ENCODE measurements around the gene CD109.
A peak's percentile ranks its signal among the peaks of the same experiment; 100 is the strongest.

Gene CD109

DNA sequence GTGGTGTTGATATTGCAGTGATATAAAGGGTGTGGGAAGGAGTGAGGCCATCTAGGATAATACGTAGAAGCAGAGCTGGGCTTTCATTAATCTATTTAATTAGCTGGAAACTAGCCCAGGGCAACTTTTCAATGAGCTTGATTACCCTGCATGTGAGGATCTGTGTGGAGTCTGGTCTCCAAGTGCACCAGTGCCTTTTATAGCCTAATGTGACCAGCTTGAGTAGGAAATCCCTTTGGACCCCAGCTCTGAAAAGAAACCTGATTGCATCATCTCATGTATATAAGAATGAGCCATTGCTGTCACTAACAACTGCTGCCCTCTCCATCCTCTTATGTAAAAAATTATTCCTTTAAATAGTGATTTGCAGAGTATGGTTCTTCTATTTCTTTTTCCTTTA lies 72.6 kb downstream of the CD109 start:
- Mint-ChIP-seq H3K27ac (no peak overlapping the region), H3K27me3 (peaks cover 5% of the 10 kb centered on the region), H3K9me3 (no peaks in the 10 kb centered on the region), H3K4me1 (no peaks in the 10 kb centered on the region), H3K4me3 (no peak overlapping the region), H3K36me3 (ENCODE audit: low read depth) (peaks cover 23% of the 10 kb centered on the region)
- no peak for DNase-seq
- ATAC-seq, result no peak

DNA sequence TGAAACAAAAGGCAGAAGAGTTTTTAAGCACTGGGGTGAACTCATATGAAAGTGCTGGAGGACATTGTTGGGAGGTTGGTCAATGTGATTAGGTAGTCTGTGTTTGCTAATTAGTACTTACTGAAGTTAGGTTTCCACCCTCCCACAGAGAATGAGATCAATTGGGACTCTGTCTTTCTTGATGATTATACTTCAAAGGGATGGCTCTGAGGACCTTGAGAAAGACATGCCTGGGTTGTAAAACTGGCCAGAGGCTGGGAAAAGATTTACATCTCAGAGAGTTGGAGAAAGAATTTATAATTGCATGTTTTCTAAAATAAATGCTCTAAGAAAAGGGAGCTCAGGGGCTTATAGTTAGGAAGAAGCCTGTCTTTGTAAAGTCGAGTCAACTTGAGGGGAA lies 74.0 kb downstream of the CD109 start:
- Mint-ChIP-seq H3K36me3 (ENCODE audit: low read depth) (peaks cover 16% of the 10 kb centered on the region), H3K27ac (no peak overlapping the region), H3K4me1 (no peaks in the 10 kb centered on the region), H3K4me3 (no peak overlapping the region), H3K27me3 (peaks cover 1% of the 10 kb centered on the region), H3K9me3 (no peaks in the 10 kb centered on the region)
- DNase-seq (no peak), ATAC-seq (no peak)

DNA sequence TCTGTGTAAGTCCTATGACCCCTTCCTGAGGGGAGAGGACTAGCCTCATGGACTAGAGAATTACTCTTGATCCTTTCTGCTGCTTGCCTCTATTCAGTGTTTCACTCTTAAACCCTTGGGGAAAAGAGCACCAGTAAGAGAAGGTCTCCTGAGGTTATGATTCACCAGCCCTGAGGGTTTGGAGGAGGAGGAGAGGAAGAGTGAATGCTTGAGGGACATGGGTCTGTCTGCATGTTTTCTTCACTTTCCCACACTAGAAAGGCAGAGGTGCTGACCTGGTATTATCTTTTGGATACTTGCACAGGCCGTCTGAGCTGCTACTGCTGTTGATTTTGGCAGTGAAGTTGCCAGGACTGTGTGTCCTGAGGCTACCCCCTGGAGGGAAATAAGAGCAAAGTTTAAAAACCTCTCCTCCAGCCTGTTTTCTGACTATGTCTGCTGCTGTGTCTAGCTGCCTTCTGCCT lies 78.3 kb downstream of the CD109 start:
- Mint-ChIP-seq H3K36me3 (ENCODE audit: low read depth) (peaks cover 6% of the 10 kb centered on the region), H3K9me3 (no peaks in the 10 kb centered on the region), H3K27ac (no peak overlapping the region), H3K27me3 (no peaks in the 10 kb centered on the region), H3K4me3 (no peak overlapping the region), H3K4me1 (no peaks in the 10 kb centered on the region)
- DNase-seq (no peak), ATAC-seq (peak; percentile 59)

DNA sequence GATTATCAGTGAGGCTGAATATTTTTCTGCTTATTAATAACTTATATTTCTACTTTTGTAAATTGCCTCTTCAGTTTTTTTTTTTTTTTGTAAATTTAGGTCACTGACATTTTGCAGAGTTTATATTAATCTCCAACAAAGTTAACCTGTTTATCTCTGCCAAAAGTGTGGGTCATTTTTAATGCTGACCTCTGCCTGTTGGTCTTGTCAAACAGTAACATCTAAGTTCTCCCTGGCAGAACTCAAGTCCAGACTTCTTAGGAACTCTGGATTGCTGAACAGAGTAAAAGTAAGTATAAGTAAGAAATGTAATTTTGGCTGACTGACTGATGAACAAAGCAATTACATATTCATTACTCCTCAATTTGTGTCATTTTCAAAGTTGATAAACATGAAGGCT lies 83.9 kb downstream of the CD109 start:
- DNase-seq (no peak), ATAC-seq (no peak)
- Mint-ChIP-seq H3K27ac (no peak overlapping the region), H3K4me3 (no peak overlapping the region), H3K27me3 (peaks cover 7% of the 10 kb centered on the region), H3K9me3 (no peaks in the 10 kb centered on the region), H3K36me3 (ENCODE audit: low read depth) (peaks cover 9% of the 10 kb centered on the region), H3K4me1 (no peaks in the 10 kb centered on the region)

DNA sequence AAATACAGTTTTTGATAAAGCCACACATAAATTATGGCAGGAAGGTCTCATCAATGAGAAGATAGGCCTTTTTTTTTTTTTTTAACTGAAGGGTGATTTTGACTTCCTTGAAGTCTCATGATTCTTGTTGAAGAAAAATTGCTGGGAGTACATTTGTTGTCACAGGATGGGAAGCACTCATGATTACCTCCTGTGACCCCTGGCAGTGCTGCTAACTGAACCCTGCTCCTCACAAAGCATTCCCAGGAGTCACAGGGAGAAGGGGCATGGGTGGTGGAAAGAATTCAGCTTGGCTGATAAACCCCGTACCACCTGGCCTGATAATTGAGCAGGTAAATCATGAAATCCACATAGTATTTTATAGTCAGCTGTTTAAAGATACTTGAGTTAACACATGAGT lies 86.9 kb downstream of the CD109 start:
- DNase-seq, result no peak
- H3K9me3 Mint-ChIP-seq, result no peaks in the 10 kb centered on the region
- H3K36me3 Mint-ChIP-seq (ENCODE audit: low read depth), result peaks cover 10% of the 10 kb centered on the region
- no peak overlapping the region for H3K4me3 Mint-ChIP-seq
- no peak for ATAC-seq
- no peak overlapping the region for H3K27ac Mint-ChIP-seq
- peaks cover 7% of the 10 kb centered on the region for H3K27me3 Mint-ChIP-seq
- H3K4me1 Mint-ChIP-seq, result no peaks in the 10 kb centered on the region

DNA sequence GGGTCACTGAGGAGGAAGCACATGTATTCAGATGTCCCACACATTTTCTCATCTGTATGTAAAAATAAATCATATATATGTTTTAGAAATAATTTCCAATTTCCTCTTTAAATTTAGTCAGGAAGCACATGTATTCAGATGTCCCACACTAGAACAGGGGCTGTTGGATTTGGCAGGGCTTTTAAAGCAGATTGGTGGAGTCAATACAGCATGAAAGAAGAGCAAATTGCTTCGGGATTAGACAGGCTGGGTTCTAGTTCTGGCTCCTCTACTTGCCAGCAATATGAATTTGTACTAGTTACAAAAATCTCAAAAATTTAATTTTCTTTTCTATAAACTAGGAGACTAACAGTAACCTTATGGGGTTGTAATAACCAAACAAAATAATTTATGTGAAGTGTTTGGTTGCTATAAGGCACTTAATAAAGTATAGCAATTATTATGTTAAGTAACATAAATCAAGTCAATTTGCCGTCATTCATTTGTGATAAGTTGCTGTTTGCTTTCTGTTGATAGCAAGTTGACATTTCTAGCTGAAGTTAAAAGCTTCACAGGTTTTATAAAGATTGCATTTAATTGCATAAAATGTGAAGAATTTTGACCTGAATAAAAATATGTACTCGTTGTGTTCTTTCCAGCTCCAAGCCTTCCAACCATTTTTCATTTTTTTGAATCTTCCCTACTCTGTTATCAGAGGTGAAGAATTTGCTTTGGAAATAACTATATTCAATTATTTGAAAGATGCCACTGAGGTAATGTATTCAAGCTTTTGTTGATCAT lies 88.9 kb downstream of the CD109 start:
- no peak for DNase-seq
- no peak for ATAC-seq
- H3K27me3 Mint-ChIP-seq, result peaks cover 7% of the 10 kb centered on the region

DNA sequence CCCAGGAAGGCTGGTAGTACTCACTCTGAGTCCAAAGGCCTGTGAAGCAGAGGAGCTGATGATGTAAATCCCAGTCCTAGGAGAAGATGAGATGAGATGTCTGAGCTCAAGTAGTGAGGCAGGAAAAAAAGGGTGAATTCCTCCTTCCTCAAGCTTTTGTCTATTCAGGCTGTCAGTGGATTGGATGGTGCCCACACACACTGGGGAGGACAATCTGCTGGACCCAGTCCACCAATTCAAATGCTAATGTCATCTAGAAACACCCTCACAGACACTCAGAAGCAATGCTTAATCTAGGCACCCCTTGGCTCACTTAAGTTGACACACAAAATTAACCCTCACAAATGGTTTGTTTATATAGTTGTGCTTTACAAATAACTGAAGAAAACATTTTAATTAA lies 94.6 kb downstream of the CD109 start:
- Mint-ChIP-seq H3K27me3 (no peaks in the 10 kb centered on the region), H3K9me3 (no peaks in the 10 kb centered on the region), H3K27ac (no peak overlapping the region), H3K4me3 (no peak overlapping the region), H3K36me3 (ENCODE audit: low read depth) (peaks cover 7% of the 10 kb centered on the region), H3K4me1 (peaks cover 7% of the 10 kb centered on the region)
- no peak for ATAC-seq
- no peak for DNase-seq

More for the DNA sequence above, 88.9 kb downstream of the CD109 start:
- peaks cover 7% of the 10 kb centered on the region for H3K4me1 Mint-ChIP-seq
- H3K9me3 Mint-ChIP-seq, result no peaks in the 10 kb centered on the region
- peaks cover 12% of the 10 kb centered on the region for H3K36me3 Mint-ChIP-seq (ENCODE audit: low read depth)
- H3K4me3 Mint-ChIP-seq, result no peak overlapping the region
- no peak overlapping the region for H3K27ac Mint-ChIP-seq

DNA sequence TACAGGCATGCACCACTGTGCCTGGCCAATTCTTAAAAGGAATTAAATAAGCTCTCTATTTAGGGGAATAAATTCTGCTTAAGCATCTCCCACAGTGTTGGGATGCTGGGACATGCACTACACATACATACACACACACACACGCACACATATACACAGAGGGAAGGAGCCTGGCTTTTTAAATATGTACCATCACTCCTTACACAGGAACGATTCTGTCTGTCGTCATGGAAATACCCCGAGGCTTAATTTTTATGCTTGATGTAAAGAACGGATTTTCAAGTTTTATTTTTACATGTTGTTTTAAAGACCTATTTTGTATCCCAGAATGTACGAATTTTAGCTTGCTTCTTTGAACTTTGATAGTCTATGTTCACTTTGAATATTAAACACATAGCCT lies 95.3 kb downstream of the CD109 start:
- no peak for DNase-seq
- H3K27me3 Mint-ChIP-seq, result no peaks in the 10 kb centered on the region
- peaks cover 7% of the 10 kb centered on the region for H3K4me1 Mint-ChIP-seq
- H3K4me3 Mint-ChIP-seq, result no peak overlapping the region
- no peak overlapping the region for H3K27ac Mint-ChIP-seq
- H3K36me3 Mint-ChIP-seq (ENCODE audit: low read depth), result peaks cover 6% of the 10 kb centered on the region
- no peak for ATAC-seq
- H3K9me3 Mint-ChIP-seq, result no peaks in the 10 kb centered on the region

DNA sequence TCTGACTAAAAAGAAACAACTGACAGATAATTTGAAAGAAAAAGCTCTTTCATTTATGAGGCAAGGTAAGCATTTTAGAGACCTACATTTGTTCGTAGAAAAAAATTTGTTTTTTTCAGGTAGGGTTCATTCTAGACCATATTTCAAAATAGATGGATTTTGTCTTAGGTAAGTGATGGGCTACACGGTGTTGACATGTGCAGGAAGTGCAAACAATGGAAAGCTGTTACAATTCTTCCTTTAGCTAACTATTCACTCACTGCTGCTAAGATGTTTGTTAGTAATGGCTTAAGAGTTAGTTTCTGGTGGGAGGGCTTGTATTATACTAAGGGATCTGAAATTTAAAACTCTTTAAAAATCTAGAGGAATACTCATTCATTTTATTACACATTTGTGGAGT lies 96.7 kb downstream of the CD109 start:
- H3K27ac Mint-ChIP-seq, result no peak overlapping the region
- ATAC-seq, result no peak
- H3K4me3 Mint-ChIP-seq, result no peak overlapping the region
- no peaks in the 10 kb centered on the region for H3K27me3 Mint-ChIP-seq
- peaks cover 6% of the 10 kb centered on the region for H3K36me3 Mint-ChIP-seq (ENCODE audit: low read depth)
- no peaks in the 10 kb centered on the region for H3K9me3 Mint-ChIP-seq
- peaks cover 7% of the 10 kb centered on the region for H3K4me1 Mint-ChIP-seq
- DNase-seq, result no peak

DNA sequence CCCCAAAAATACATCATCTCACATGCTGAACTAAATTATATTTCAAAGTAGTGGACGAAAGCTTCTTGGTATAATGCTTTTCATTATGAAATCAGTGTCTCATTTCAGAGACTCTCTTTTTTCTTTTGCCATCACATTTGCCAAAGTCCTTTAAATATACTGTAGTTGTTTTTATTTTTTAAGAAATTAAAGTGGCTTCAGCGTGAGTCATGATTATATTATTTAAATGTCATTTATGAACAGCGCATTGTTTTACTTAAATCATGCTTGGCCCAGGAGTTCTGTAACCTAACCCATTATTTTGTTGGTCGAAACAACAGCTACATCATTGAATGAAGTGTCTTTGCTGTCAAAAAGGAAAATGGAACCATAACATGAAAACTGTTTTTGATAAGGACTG lies 100.9 kb downstream of the CD109 start:
- ATAC-seq (no peak), DNase-seq (no peak)
- Mint-ChIP-seq H3K4me1 (peaks cover 13% of the 10 kb centered on the region), H3K4me3 (no peak overlapping the region), H3K36me3 (ENCODE audit: low read depth) (peaks cover 10% of the 10 kb centered on the region), H3K9me3 (no peaks in the 10 kb centered on the region), H3K27me3 (no peaks in the 10 kb centered on the region), H3K27ac (no peak overlapping the region)

DNA sequence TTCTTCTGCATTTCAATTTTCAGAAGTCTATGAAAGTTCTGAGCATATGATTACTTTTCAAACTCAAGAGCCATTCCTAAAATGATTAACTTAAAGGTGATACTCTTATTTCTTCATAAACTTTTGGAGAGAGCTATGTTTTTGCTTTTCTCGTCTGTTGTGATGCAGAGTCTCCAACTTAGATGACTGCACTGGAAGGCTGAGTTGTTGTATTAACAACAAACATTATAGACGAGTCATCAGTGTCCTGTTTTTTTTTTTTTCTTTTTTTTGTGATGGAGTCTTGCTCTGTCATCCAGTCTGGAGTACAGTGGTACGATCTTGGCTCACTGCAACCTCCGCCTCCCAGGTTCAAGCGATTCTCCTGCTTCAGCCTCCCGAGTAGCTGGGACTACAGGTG lies 101.9 kb downstream of the CD109 start:
- DNase-seq, result no peak
- Mint-ChIP-seq H3K36me3 (ENCODE audit: low read depth) (peaks cover 7% of the 10 kb centered on the region), H3K27me3 (no peaks in the 10 kb centered on the region), H3K4me1 (peaks cover 14% of the 10 kb centered on the region), H3K9me3 (no peaks in the 10 kb centered on the region), H3K4me3 (no peak overlapping the region), H3K27ac (peak overlapping the region; percentile 21)
- ATAC-seq, result no peak

DNA sequence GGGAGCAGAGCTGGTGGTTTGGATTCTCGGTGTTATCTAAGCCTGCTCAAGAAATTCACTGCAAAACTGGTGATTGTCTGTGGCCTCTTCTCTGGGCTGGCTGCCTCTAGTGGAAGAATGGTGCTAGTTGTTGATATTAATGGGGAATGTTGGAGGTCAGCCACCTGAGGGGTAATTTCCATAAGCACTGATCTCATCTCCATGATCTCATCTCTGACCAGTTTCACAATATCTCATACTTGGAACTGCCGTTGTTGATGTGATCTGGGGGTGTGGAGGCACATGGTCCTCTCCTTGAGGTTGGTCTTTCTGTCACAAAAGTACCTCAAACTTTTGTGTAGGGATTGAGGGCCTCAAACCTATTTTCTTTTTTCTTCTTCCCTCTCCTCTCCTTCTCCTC lies 102.6 kb downstream of the CD109 start:
- Mint-ChIP-seq H3K27ac (peak overlapping the region; percentile 67), H3K27me3 (no peaks in the 10 kb centered on the region), H3K9me3 (no peaks in the 10 kb centered on the region), H3K36me3 (ENCODE audit: low read depth) (peaks cover 6% of the 10 kb centered on the region), H3K4me1 (peaks cover 18% of the 10 kb centered on the region), H3K4me3 (no peak overlapping the region)
- peak; percentile 91 for ATAC-seq
- DNase-seq, result peak; percentile 6

DNA sequence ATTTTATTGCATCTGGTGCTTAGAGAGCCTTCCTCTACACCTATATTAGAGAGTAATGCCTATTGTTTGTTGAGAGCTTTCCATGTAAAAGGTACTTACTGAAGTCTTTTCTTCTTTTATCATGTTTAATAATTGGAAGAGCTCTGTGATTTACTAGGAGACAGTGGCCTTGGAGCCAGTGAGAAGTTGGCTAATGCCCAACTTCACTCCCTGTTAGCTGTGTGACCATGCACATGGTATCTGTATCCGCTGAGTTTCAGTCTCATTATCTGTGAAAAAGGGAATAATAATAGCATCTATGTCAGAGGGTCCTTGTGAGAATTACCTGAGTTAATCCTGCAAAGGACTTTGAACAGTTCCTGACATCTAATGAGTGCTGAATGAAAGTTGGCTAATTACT lies 105.0 kb downstream of the CD109 start:
- ATAC-seq (no peak), DNase-seq (no peak)
- no peak overlapping the region for H3K4me3 Mint-ChIP-seq
- no peaks in the 10 kb centered on the region for H3K9me3 Mint-ChIP-seq
- H3K27ac Mint-ChIP-seq, result no peak overlapping the region
- peaks cover 20% of the 10 kb centered on the region for H3K4me1 Mint-ChIP-seq
- H3K36me3 Mint-ChIP-seq (ENCODE audit: low read depth), result peaks cover 15% of the 10 kb centered on the region
- H3K27me3 Mint-ChIP-seq, result no peaks in the 10 kb centered on the region

DNA sequence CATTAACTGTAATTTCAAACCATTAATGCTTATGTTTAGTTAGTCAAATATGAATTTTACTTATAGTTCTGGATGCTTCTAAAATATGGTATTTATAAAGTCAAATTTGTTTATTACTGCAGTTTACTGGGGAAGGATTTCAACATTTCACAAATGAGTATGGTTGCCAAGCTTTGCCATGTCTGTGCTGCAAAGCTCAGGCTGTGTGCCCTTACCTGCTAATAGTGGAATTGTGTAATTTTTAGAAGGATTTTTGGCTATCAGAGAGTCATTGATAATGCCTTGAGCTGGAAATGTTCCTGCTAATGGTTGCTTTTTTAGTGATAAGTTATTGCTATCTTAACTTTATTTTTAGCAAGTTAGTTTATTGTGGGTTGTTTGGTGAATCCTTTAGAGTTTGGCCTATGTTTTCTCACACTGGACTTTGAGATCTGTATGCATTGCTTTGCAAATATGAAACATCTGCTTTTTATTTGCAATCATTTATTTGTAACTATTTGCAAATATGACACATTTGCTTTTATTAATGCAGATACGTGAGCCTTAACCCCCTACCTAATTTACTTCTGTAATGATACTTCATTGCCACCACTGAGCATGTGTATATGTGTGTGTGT lies 105.8 kb downstream of the CD109 start:
- Mint-ChIP-seq H3K27me3 (no peaks in the 10 kb centered on the region), H3K4me3 (no peak overlapping the region), H3K9me3 (no peaks in the 10 kb centered on the region), H3K27ac (no peak overlapping the region), H3K36me3 (ENCODE audit: low read depth) (peaks cover 18% of the 10 kb centered on the region), H3K4me1 (peaks cover 20% of the 10 kb centered on the region)
- DNase-seq (no peak), ATAC-seq (no peak)

DNA sequence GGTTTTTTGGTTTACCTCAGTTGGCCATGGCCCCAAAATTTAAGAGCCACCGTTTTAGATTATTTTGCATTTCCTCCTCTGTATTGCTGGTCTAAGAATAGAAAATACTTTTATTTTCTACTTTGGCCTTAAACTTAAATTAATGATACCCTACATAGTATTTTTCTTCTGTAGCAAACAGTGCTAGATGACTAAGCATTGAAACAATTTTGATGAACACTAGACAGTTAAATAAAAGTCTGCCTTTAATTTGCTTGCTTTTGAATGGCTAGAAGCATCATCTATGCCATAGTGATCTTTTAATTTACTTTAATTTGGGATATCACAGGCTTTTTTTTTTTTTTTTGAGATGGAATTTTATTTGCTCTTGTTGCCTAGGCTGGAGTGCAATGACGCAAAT lies 106.4 kb downstream of the CD109 start:
- Mint-ChIP-seq H3K9me3 (no peaks in the 10 kb centered on the region), H3K36me3 (ENCODE audit: low read depth) (peaks cover 18% of the 10 kb centered on the region), H3K4me3 (no peak overlapping the region), H3K27me3 (no peaks in the 10 kb centered on the region), H3K27ac (no peak overlapping the region), H3K4me1 (peaks cover 20% of the 10 kb centered on the region)
- no peak for DNase-seq
- no peak for ATAC-seq

Measured in activated naive CD8-positive, alpha-beta T cell treated with anti-CD3 and anti-CD28 coated beads, Interleukin-2, amount 50 U/mL, for 24 hours (primary cell).